HepG2 (cell line): ENCODE measurements around the gene BPIFA2. TPM values are rescaled to one million over a fixed set of nuclear protein-coding genes. Genes with fewer than 3 reads are reported as not detected.

ENCODE experiments used
- ATAC-seq: fragments of 200-7000 bp; cut with Tn5 transposase; 3 replicates; pipeline ENCODE4 v1.9.1; 2020; ENCODE audit warnings: mild to moderate bottlenecking, moderate library complexity
- BruUV-seq: library from RNA; stranded (reverse); fragments of 400-500 nt; replicated peaks from 2 replicates; lab custom pipeline; 2021; lab: Mats Ljungman, UMichigan
- CTCF ChIA-PET: fragments of 300-600 bp; formaldehyde crosslinking; extraction: SDS; loops from one replicate; lab custom pipeline; 2021; ENCODE audit warnings: low total read pairs, inconsistent platforms, low intra/inter-chr PET ratio; lab: Yijun Ruan, JAX
- POLR2A ChIA-PET: fragments of 350-600 bp; sonication (Branson Sonifier 250); formaldehyde crosslinking; loops from one replicate; lab custom pipeline; 2020; ENCODE audit warnings: antibody characterized with exemption, inconsistent platforms; lab: Yijun Ruan, JAX
- DNase-seq: peaks from one replicate; pipeline ENCODE4 v3.0.0-alpha.2; 2015; ENCODE audit warnings: low spot score
- FAIRE-seq: peaks from 3 replicates; lab custom pipeline; 2011; peaks lifted over from hg19 to GRCh38; lab: Jason Lieb, UNC
- H2AFZ ChIP-seq: one replicate; pipeline ENCODE4 v1.6.1; 2011; ENCODE audit warnings: low read length, inconsistent platforms
- H3K27ac ChIP-seq: fragments of 300-600 bp; 3 replicates; pipeline ENCODE4 v1.8.0; 2011; ENCODE audit warnings: mixed run types, mild to moderate bottlenecking, mixed read lengths, low read length, inconsistent platforms; ENCODE audit not compliant: insufficient read depth; ENCODE audit errors: extremely low read length
- H3K27me3 ChIP-seq, 2 experiments: fragments of 200-600 bp in 1 of 2; 2 replicates in 1 of 2; 3 replicates in 1 of 2; pipeline versions ENCODE4 v1.6.0 to v1.8.0; 2011; ENCODE audit warnings: low read length in 2 of 2, mild to moderate bottlenecking in 2 of 2, moderate library complexity in 2 of 2, inconsistent platforms in 1 of 2; ENCODE audit not compliant: insufficient read depth in 2 of 2, control insufficient read depth in 1 of 2
- H3K36me3 ChIP-seq, 2 experiments: fragments of 200-600 bp in 1 of 2; replicated peaks in 1 of 2; 2 replicates in 1 of 2; 3 replicates in 1 of 2; pipeline versions ENCODE4 v1.5.1 to v1.8.0; 2011; ENCODE audit warnings: low read length in 2 of 2, inconsistent platforms in 1 of 2; ENCODE audit not compliant: insufficient read depth in 2 of 2, control insufficient read depth in 1 of 2
- H3K4me1 ChIP-seq: 2 replicates; pipeline ENCODE4 v1.5.1; 2012; ENCODE audit warnings: low read length, inconsistent platforms; ENCODE audit not compliant: insufficient read depth
- H3K4me2 ChIP-seq: 2 replicates; pipeline ENCODE4 v1.6.0; 2011; ENCODE audit warnings: low read depth, low read length, inconsistent platforms
- H3K4me3 ChIP-seq, 3 experiments: fragments of 200-600 bp in 1 of 3; sonication (generic), shearing (Covaris generic) in 1 of 3; replicated peaks in 1 of 3; 2 replicates each; pipeline ENCODE4 v1.5.1; 2011 to 2016; ENCODE audit warnings: low read length in 3 of 3, inconsistent platforms in 2 of 3, low read depth in 2 of 3, mild to moderate bottlenecking in 2 of 3, control low read depth in 1 of 3, mixed read lengths in 1 of 3; ENCODE audit not compliant: insufficient read depth in 1 of 3
- H3K79me2 ChIP-seq: one replicate; pipeline ENCODE4 v1.6.1; 2011; ENCODE audit warnings: low read length, inconsistent platforms; ENCODE audit not compliant: insufficient read depth
- H3K9ac ChIP-seq: 2 replicates; pipeline ENCODE4 v1.6.0; 2011; ENCODE audit warnings: mild to moderate bottlenecking, low read depth, low read length, inconsistent platforms; ENCODE audit not compliant: insufficient read depth
- H3K9me3 ChIP-seq: 2 replicates; pipeline ENCODE4 v1.5.1; 2012; ENCODE audit warnings: mild to moderate bottlenecking, low read length
- H4K20me1 ChIP-seq: 2 replicates; pipeline ENCODE4 v1.6.0; 2011; ENCODE audit warnings: inconsistent platforms, mild to moderate bottlenecking, low read length, moderate library complexity; ENCODE audit not compliant: insufficient read depth
- CTCF ChIP-seq: sonication (generic); formaldehyde crosslinking; IDR thresholded peaks from 2 replicates; pipeline ENCODE4 v1.5.0; 2020; ENCODE audit warnings: mild to moderate bottlenecking, missing genetic modification reagents, moderate library complexity
- FOSL2 ChIP-seq: sonication (generic); formaldehyde crosslinking; IDR thresholded peaks from 2 replicates; pipeline ENCODE4 v1.4.0; 2020; ENCODE audit warnings: missing genetic modification reagents
- RAD21 ChIP-seq: fragments of 450-650 bp; formaldehyde crosslinking; IDR thresholded peaks from 2 replicates; pipeline ENCODE4 v1.5.0; 2020; ENCODE audit warnings: mild to moderate bottlenecking
- STAG1 ChIP-seq: sonication (generic); formaldehyde crosslinking; IDR thresholded peaks from 2 replicates; pipeline ENCODE4 v1.4.0; 2020; ENCODE audit warnings: missing genetic modification reagents
- ZNF230 ChIP-seq: sonication (generic); formaldehyde crosslinking; IDR thresholded peaks from 2 replicates; pipeline ENCODE4 v1.4.0; 2020; ENCODE audit warnings: mild to moderate bottlenecking, missing genetic modification reagents
- ZNF558 ChIP-seq: sonication (generic); formaldehyde crosslinking; IDR thresholded peaks from 2 replicates; pipeline ENCODE4 v1.9.0; 2022; ENCODE audit warnings: mild to moderate bottlenecking, missing genetic modification reagents, borderline replicate concordance
- ZNF629 ChIP-seq: sonication (generic); formaldehyde crosslinking; conservative IDR thresholded peaks from 2 replicates; pipeline ENCODE4 v1.5.0; 2020; ENCODE audit warnings: missing genetic modification reagents
- ZNF784 ChIP-seq: sonication (generic); formaldehyde crosslinking; IDR thresholded peaks from 2 replicates; pipeline ENCODE4 v1.5.1; 2020; ENCODE audit warnings: missing genetic modification reagents, mild to moderate bottlenecking, borderline replicate concordance
- WGBS: methylation state at CpG from one replicate; pipeline ENCODE4 v1.1.6; 2017; ENCODE audit warnings: low lambda C conversion rate; 5-methylcytosine and 5-hydroxymethylcytosine counted together
- in situ Hi-C: cut with HindIII; loops from 2 replicates; pipeline ENCODE4 v1.10.0; 2017; ENCODE audit warnings: low pct_unique_long_range_greater_than_20kb; ENCODE audit not compliant: extremely low pct_ligation_motif_present
- intact Hi-C: fragments of 100-400 bp; cut with micrococcal nuclease; formaldehyde crosslinking; loops from one replicate; pipeline ENCODE4 v1.10.0; 2022; ENCODE audit not compliant: unreplicated experiment
- polyA plus RNA-seq, 8 experiments: library from polyadenylated mRNA; depleted of rRNA in 3 of 8; stranded (reverse) in 7 of 8; unstranded in 1 of 8; fragments of >200 nt; fragmentation: Illumina TruSeq in 4 of 8; extraction: Trizol in 4 of 8; gene quantifications; 2 replicates each; pipeline versions ENCODE4 v1.2.1 to v1.2.3, GENCODE V29; 2011 to 2016; ENCODE audit warnings: low read depth in 4 of 8, missing spikeins in 1 of 8, mixed read lengths in 1 of 8; ENCODE audit not compliant: insufficient read depth in 1 of 8
- total RNA-seq, 5 experiments: library from RNA; depleted of rRNA; stranded (reverse); fragments of >200 nt; fragmentation: Illumina TruSeq; extraction: Trizol; gene quantifications; 2 replicates each; pipeline ENCODE4 v1.2.3, GENCODE V29; 2016; ENCODE audit warnings: low read depth in 1 of 5

Gene BPIFA2
- total and polyA plus RNA-seq, 2 of the 13 experiments (the other 11 are each of a cell fraction or from before 2014, with no cell fraction given), result not detected

GRCh38 chr20:33180169-33180568, 12.2 kb downstream of the BPIFA2 start:
- Histone ChIP-seq H3K4me2 (no peak overlapping the region), H3K27ac (no peak overlapping the region), H3K4me3 (no peak overlapping the region), H4K20me1 (no peaks in the 10 kb centered on the region), H3K9me3 (no peaks in the 10 kb centered on the region), H2AFZ (no peak overlapping the region), H3K79me2 (no peaks in the 10 kb centered on the region), H3K4me1 (peaks cover 8% of the 10 kb centered on the region), H3K9ac (no peak overlapping the region), H3K36me3 (no peaks in the 10 kb centered on the region), H3K27me3 (peaks cover 3 to 23% of the 10 kb centered on the region in 2 experiments; a peak in 2 of 5 replicates)
- intact Hi-C loops (no loop called here), in situ Hi-C loops (no loop called here)
- no TSS peak for BruUV-seq
- ATAC-seq, result no peak
- TF ChIP-seq ZNF558 (CRISPR knock-in tag) (no peak), ZNF629 (CRISPR knock-in tag) (peak; percentile 61)
- POLR2A ChIA-PET, result no interaction called here
- no peak for DNase-seq
- 54% methylated on average over 5 of the region's 5 CpGs for WGBS
- FAIRE-seq, result no peak
- CTCF ChIA-PET, result no interaction called here

DNA sequence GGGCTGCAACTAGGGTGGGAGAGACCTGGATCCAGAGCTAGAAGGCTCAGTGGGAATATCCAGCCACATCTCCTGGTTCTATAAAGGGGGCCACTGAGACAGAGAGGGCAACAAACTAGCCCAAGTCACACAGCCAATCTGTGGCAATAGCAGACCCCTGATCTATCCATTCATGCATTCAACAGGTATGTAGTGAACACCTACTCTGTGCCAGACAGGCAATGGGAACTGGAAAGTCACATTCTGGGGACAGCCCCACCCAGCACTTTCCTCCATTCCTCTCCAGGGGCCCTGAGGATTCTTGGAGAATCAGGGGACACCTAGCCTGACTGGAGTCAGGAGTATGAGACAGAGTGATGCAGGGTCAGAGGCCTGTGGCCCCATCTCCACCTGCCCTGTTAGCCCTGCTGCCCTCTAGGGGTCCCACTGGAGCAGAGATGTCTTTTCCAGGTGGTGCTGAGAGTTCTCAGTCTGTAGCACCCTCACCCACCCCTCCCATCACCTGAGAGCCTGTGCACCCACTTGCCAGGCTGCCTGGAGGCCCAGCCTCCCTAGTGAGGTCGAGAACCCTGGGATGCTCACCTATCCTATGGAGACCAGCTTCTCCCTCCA, 13.6 kb downstream of the BPIFA2 start:
- Histone ChIP-seq H3K4me3 (no peak overlapping the region), H4K20me1 (no peaks in the 10 kb centered on the region), H3K27ac (no peak overlapping the region), H3K9me3 (no peaks in the 10 kb centered on the region), H3K27me3 (peaks cover 2 to 19% of the 10 kb centered on the region in 2 experiments; a peak in 2 of 5 replicates), H2AFZ (no peak overlapping the region), H3K79me2 (no peaks in the 10 kb centered on the region), H3K4me1 (peaks cover 8% of the 10 kb centered on the region), H3K36me3 (no peaks in the 10 kb centered on the region), H3K9ac (no peak overlapping the region), H3K4me2 (no peak overlapping the region)
- ATAC-seq (peak; percentile 74), DNase-seq (no peak), FAIRE-seq (no peak)
- POLR2A ChIA-PET, result no interaction called here
- TF ChIP-seq RAD21 (CRISPR knock-in tag) (0 out of 2 replicates have a peak, but pooled peaks have one; percentile 24), ZNF784 (CRISPR knock-in tag) (no peak), CTCF (CRISPR knock-in tag) (peak; percentile 52), FOSL2 (CRISPR knock-in tag) (no peak), ZNF230 (CRISPR knock-in tag) (no peak), STAG1 (peak; percentile 26; the same call in 1 of the 2 replicates)
- no CpG with 5 or more reads among the region's 1 CpG for WGBS
- intact Hi-C loops (no loop called here), in situ Hi-C loops (no loop called here)
- BruUV-seq, result no TSS peak
- CTCF ChIA-PET, result no interaction called here
